ENCODE results near the gene SREK1. TPM values are rescaled to one million over a fixed set of nuclear protein-coding genes. Genes with fewer than 3 reads are reported as not detected.

Gene SREK1
- total and polyA plus RNA-seq, 9 of the 15 experiments (the other 6 are each of a cell fraction or from before 2014, with no cell fraction given), result 40.8 to 128 (median 81.9) TPM

GRCh38 chr5:66203531-66203930 is 59.4 kb downstream of the SREK1 start (continued):
- TF ChIP-seq, protein P1, sequence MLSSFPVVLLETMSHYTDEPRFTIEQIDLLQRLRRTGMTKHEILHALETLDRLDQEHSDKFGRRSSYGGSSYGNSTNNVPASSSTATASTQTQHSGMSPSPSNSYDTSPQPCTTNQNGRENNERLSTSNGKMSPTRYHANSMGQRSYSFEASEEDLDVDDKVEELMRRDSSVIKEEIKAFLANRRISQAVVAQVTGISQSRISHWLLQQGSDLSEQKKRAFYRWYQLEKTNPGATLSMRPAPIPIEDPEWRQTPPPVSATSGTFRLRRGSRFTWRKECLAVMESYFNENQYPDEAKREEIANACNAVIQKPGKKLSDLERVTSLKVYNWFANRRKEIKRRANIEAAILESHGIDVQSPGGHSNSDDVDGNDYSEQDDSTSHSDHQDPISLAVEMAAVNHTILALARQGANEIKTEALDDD (IDR thresholded peaks at IDR 0.05), result no peak

DNA sequence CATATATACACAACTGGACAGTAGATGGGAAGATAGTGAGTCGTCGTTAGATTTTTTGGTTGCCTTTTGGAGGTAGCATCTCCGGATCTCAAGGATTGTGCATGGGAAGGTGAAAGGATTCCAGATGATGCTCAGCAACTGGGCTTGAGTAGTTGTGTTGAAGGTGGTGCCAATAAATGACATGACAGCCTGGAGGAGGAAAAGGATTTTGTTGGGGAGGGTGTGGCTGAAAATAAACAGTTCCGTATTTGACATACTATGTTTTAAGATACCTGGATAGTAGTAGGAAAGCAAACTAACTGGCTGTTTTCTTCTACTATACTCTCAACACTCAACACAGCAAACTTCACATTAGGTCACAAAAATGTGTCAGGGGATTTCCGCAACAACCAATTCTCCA is 62.4 kb downstream of the SREK1 start:
- Histone ChIP-seq H3K9me3 (replicated peaks; ENCODE audit: control insufficient read depth, insufficient read depth, low read depth, low read length) (no peaks in the 10 kb centered on the region), H3K9me1 (ENCODE audit: control insufficient read depth, insufficient read depth, low read length) (no peaks in the 10 kb centered on the region), H3K27ac (ENCODE audit: extremely low read depth, low read depth, low read length) (no peak overlapping the region), H2AFZ (ENCODE audit: low read depth, low read length) (peak overlapping the region; percentile 2; the same call in 1 of the 2 replicates), H3K9ac (ENCODE audit: insufficient read depth in 1 of 2, low read depth in 2 of 2, low read length in 2 of 2) (no peak overlapping the region), H4K20me1 (replicated peaks; ENCODE audit: control insufficient read depth, insufficient read depth, low read length) (no peaks in the 10 kb centered on the region; the same call in 1 of the 2 replicates), H3K79me2 (ENCODE audit: control insufficient read depth, insufficient read depth, low read length) (no peaks in the 10 kb centered on the region), H3K4me3 (no peak overlapping the region), H3K4me1 (replicated peaks in 1 of 2; ENCODE audit: control insufficient read depth in 2 of 2, insufficient read depth in 2 of 2, low read length in 2 of 2) (peaks cover 6 to 7% of the 10 kb centered on the region in 2 experiments; a peak in 2 of 5 replicates), H3K27me3 (ENCODE audit: control insufficient read depth in 2 of 2, insufficient read depth in 2 of 2, low read length in 2 of 2) (no peaks in the 10 kb centered on the region), H3K36me3 (ENCODE audit: control insufficient read depth, insufficient read depth, low read length) (no peaks in the 10 kb centered on the region), H3K4me2 (ENCODE audit: insufficient read depth, low read length) (no peak overlapping the region)
- ChIA-PET CTCF (ENCODE audit: low intra/inter-chr PET ratio) (no interaction called here), POLR2A (no interaction called here)
- no TSS peak for BruUV-seq (replicated peaks)
- FAIRE-seq (no peak), ATAC-seq (no peak), DNase-seq (ENCODE audit: extremely low read depth in 1 of 4, low spot score in 3 of 4) (no peak)
- in situ Hi-C loops (cut with MboI) (no loop called here), intact Hi-C loops (cut with micrococcal nuclease) (no loop called here)
- WGBS (ENCODE audit: insufficient coverage, low coverage, missing lambda C conversion rate), result 41% methylated on average over 5 of the region's 5 CpGs
- TF ChIP-seq SMAD4 (CRISPR knock-in tag; conservative IDR thresholded peaks at IDR 0.05) (no peak), ZNF146 (CRISPR knock-in tag; IDR thresholded peaks at IDR 0.05; ENCODE audit: unreplicated experiment) (no peak), RREB1 (CRISPR knock-in tag; IDR thresholded peaks at IDR 0.05) (no peak), ZNF431 (CRISPR knock-in tag; IDR thresholded peaks at IDR 0.05) (no peak), RBFOX2 (IDR thresholded peaks at IDR 0.05; ENCODE audit: low read depth, low read length) (no peak), ELK3 (CRISPR knock-in tag; IDR thresholded peaks at IDR 0.05) (no peak), ZNF696 (CRISPR knock-in tag; conservative IDR thresholded peaks at IDR 0.05) (no peak), MTA3 (IDR thresholded peaks at IDR 0.05; ENCODE audit: borderline replicate concordance) (no peak)
- TF ChIP-seq, protein P2, sequence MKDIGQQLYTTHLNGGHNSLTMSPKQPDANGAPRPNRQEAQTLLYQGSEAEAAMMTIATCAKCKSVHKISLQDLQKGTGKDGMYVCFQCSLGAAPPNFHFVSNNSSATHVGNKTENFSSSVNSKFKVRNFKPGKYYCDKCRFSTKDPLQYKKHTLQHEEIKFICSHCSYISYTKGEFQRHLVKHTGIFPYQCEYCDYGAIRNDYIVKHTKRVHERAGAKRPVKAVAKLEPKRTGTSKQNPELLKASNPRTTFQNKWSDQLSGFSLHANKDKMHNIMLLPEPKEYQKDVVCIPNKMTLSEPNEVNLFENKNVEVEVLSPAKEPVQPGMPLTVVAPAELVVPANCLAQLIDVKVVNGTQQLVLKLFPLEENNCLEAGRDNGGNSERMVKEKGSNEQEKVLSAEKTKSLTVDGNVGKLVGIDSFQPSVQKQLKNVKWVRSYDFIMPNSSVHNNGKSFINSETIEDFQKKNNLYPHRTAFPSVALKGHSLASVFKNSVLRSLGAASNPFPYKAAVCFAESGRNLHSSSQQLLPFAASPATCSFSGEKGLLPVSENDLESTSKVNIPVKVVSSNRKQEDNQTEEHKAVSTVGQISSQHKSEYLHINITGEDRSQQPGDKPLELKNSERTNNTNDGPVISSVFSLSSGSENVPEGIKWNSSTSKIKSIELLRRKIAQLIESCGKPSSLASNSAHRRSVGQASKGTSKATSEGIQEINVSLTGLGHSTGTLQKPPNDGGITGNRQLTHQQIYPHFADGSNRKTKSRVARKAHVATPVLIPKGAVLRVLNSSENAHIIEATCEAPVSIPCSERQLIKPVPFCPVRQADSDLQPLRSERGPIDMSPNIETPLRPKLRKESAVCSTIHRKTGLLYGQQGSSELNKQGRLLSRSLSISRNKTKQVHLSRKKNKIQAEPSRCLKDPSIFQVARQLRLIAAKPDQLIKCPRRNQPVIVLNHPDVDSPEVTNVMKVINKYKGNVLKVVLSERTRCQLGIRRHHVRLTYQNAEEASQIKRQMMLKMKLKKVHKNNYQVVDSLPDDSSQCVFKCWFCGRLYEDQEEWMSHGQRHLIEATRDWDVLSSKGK (CRISPR knock-in tag; IDR thresholded peaks at IDR 0.05), result no peak
